MCF 10A (cell line): Measurements from ENCODE around the gene FOXG1. TPM values are rescaled to one million over a fixed set of nuclear protein-coding genes. Genes with fewer than 3 reads are reported as not detected.

ENCODE experiments used
- BruUV-seq: library from RNA; stranded (reverse); fragments of 400-500 nt; replicated peaks from 2 replicates; lab custom pipeline; 2021; lab: Mats Ljungman, UMichigan
- CTCF ChIA-PET: fragments of 300-600 bp; sonication (Branson Sonifier 250); formaldehyde crosslinking; extraction: SDS; loops from one replicate; lab custom pipeline; 2021; ENCODE audit warnings: antibody characterized with exemption, inconsistent platforms; lab: Yijun Ruan, JAX
- POLR2A ChIA-PET: fragments of 300-600, 350-650 bp; sonication (Branson Sonifier 250); formaldehyde crosslinking; extraction: SDS; loops from one replicate; lab custom pipeline; 2020; ENCODE audit warnings: antibody characterized with exemption, inconsistent platforms; lab: Yijun Ruan, JAX
- DNase-seq: peaks from one replicate; pipeline ENCODE4 v3.0.0-alpha.2; 2018; ENCODE audit not compliant: unreplicated experiment
- H3K27ac Mint-ChIP-seq: one replicate; pipeline ENCODE4 v1.8.0; 2022; ENCODE audit warnings: mild to moderate bottlenecking, low read depth, mixed read lengths; ENCODE audit not compliant: unreplicated experiment
- H3K27me3 Mint-ChIP-seq: one replicate; pipeline ENCODE4 v1.8.0; 2022; ENCODE audit warnings: mixed read lengths; ENCODE audit not compliant: insufficient read depth, unreplicated experiment
- H3K36me3 Mint-ChIP-seq: one replicate; pipeline ENCODE4 v1.8.0; 2022; ENCODE audit warnings: mild to moderate bottlenecking, moderate library complexity, mixed read lengths; ENCODE audit not compliant: insufficient read depth, unreplicated experiment
- H3K4me1 Mint-ChIP-seq: one replicate; pipeline ENCODE4 v1.8.0; 2022; ENCODE audit warnings: mixed read lengths; ENCODE audit not compliant: insufficient read depth, unreplicated experiment
- H3K4me3 Mint-ChIP-seq: one replicate; pipeline ENCODE4 v1.8.0; 2022; ENCODE audit warnings: mild to moderate bottlenecking, moderate library complexity, mixed read lengths; ENCODE audit not compliant: unreplicated experiment
- H3K9me3 Mint-ChIP-seq: one replicate; pipeline ENCODE4 v1.8.0; 2022; ENCODE audit warnings: mixed read lengths; ENCODE audit not compliant: unreplicated experiment
- intact Hi-C: fragments of 100-400 bp; cut with micrococcal nuclease; formaldehyde crosslinking; loops from 2 replicates; pipeline ENCODE4 v1.14.1; 2022
- total RNA-seq: library from RNA; stranded (reverse); gene quantifications from 2 replicates; pipeline ENCODE4 v1.2.3, GENCODE V29; 2022
- TF ChIP-seq, protein P1 (sequence below): fragments of 200-600 bp; IDR thresholded peaks from one replicate; pipeline ENCODE4 v1.8.0; 2022; ENCODE audit warnings: antibody characterized with exemption, mild to moderate bottlenecking; ENCODE audit not compliant: unreplicated experiment

The FOXG1 gene
- total RNA-seq, 1 experiment from 2014 or later = not detected

DNA sequence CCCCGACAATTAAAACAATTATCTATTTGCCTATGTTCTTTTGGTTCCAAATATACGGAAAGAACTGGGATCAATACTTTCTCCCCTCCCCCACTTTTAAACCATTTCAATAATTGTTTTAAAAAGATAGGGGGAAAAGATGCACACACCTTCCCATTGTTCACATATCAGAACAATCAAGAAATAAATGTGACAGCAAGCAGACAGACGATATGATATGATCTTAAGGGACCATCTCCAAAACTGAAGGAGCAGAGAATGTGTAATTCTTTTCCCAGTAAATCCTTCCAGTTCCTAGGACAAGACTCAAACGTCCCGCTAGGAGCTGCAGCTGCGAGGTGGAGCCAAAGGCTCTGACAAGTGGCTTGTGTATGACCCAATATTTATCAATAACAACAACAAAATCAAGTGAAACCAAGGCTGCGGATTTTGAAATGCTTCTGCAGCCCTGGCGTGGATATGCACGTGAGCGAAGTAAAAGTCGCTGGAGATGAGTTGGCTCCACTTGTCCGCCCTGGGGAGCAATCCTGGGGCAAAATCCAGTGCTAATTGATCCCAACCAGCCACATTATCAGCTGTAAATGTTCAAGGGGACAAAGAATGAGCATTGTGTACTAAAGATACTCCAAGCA is 8.2 kb upstream of the FOXG1 start:
- CTCF ChIA-PET = interaction anchor here (0.7 to 7.8 kb wide), 8 partner anchors 13 to 1685 kb away, joined by 3 to 123 read pairs (median 8); no protein-coding TSS in a partner anchor
- Mint-ChIP-seq H3K36me3 (no peaks in the 10 kb centered on the region), H3K4me1 (peaks cover 23% of the 10 kb centered on the region), H3K27ac (no peak overlapping the region), H3K27me3 (peaks cover 94% of the 10 kb centered on the region), H3K4me3 (no peak overlapping the region), H3K9me3 (no peaks in the 10 kb centered on the region)
- intact Hi-C loops = loop anchor here (10.0 kb wide), 2 partner anchors 1456 to 1686 kb away; no protein-coding TSS in a partner anchor
- TF ChIP-seq, protein P1, sequence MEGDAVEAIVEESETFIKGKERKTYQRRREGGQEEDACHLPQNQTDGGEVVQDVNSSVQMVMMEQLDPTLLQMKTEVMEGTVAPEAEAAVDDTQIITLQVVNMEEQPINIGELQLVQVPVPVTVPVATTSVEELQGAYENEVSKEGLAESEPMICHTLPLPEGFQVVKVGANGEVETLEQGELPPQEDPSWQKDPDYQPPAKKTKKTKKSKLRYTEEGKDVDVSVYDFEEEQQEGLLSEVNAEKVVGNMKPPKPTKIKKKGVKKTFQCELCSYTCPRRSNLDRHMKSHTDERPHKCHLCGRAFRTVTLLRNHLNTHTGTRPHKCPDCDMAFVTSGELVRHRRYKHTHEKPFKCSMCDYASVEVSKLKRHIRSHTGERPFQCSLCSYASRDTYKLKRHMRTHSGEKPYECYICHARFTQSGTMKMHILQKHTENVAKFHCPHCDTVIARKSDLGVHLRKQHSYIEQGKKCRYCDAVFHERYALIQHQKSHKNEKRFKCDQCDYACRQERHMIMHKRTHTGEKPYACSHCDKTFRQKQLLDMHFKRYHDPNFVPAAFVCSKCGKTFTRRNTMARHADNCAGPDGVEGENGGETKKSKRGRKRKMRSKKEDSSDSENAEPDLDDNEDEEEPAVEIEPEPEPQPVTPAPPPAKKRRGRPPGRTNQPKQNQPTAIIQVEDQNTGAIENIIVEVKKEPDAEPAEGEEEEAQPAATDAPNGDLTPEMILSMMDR = no peak
- POLR2A ChIA-PET = interaction anchor here (0.7 kb wide), 1 partner anchor 198 kb away, joined by 4 read pairs; no protein-coding TSS in a partner anchor
- no peak for DNase-seq
- BruUV-seq = no TSS peak

DNA sequence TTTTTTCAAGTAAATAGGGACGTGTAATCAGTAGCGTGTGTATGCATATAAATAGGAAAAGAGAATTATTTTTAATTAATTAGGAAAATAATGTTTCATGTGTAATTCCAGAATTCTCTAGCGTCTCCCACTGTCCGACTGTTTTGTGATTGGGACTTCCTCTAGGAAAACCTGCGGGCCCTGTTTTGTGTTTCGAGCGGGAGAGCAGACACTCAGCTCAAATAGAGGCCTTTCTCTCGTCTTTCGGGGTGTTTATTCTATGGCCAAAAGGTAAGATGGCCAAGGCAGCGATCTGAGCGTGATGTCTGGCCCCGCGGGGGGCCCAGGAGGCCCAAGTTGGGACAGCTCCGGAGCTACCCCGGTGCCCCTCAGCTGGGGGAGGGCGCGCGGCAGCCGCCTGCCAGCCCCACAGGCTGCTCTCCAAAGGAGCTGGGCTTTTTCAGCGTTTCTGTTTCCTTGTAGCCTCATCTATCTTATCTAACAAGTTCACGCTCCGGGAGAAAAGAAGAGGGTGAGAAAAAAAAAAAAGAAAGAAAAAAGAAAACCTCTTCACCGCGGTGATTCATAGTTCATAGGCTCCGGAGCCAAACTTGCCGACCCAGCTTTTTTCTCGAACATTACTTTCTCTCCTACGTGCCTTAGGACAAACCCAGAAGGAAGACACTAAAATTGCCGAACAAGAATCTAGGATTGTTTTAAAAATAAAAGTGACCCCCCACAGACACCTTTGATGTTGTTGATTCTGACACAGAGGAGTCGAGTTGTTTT is 7.5 kb upstream of the FOXG1 start:
- no peak for DNase-seq
- ChIA-PET POLR2A (no interaction called here), CTCF (no interaction called here)
- H3K9me3 Mint-ChIP-seq = no peaks in the 10 kb centered on the region
- H3K4me1 Mint-ChIP-seq = peaks cover 23% of the 10 kb centered on the region
- H3K4me3 Mint-ChIP-seq = no peak overlapping the region
- peaks cover 3% of the 10 kb centered on the region for H3K36me3 Mint-ChIP-seq
- intact Hi-C loops = loop anchor here (10.0 kb wide), 2 partner anchors 1456 to 1686 kb away; no protein-coding TSS in a partner anchor
- TF ChIP-seq, protein P1 = no peak
- H3K27me3 Mint-ChIP-seq = peaks cover 100% of the 10 kb centered on the region
- no TSS peak for BruUV-seq
- no peak overlapping the region for H3K27ac Mint-ChIP-seq

DNA sequence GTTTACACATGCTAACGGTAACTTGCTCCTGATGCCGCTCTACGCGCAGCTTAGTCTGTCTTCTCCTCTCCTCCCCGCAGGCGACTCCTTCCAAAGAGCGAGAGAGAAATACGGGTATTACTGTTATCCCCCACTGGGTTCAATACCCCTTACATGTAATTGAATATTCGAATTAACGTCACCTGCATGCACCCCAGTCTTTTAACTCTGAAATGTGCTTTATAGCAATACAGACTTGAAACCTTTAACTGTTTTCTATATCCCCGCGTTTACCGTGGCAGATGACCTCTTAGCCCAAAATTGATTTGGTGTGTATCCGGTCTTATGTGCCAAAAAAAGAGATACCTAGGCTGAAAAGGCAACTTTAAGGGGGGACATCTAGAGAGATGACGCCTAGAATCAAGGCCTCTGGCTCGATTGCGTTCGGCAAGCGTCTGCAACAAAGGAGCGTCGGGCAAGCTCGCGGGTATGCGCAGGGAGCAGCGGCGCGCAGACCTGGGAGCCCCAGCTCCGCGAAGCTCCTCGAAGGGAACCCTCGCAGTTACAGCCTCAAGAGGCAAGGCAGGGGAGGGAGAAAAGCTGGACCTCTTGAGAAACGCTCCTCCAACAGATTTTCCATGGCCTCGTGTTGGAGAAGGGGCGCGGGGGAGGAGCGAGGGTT is 6.8 kb upstream of the FOXG1 start:
- TF ChIP-seq, protein P1 = no peak
- no peak for DNase-seq
- peaks cover 6% of the 10 kb centered on the region for H3K36me3 Mint-ChIP-seq
- ChIA-PET POLR2A (no interaction called here), CTCF (interaction anchor here (1.3 kb wide), 1 partner anchor 9 kb away, joined by 3 read pairs; no protein-coding TSS in a partner anchor)
- no peak overlapping the region for H3K4me3 Mint-ChIP-seq
- H3K27me3 Mint-ChIP-seq = peaks cover 100% of the 10 kb centered on the region
- no TSS peak for BruUV-seq
- H3K9me3 Mint-ChIP-seq = no peaks in the 10 kb centered on the region
- peaks cover 22% of the 10 kb centered on the region for H3K4me1 Mint-ChIP-seq
- intact Hi-C loops = loop anchor here (10.0 kb wide), 2 partner anchors 1455 to 1685 kb away; no protein-coding TSS in a partner anchor
- no peak overlapping the region for H3K27ac Mint-ChIP-seq
